Activated T-cell treated with anti-CD3 and anti-CD28 coated beads, Interleukin-2, amount 50 U/mL, for 1 hour (primary cell): ENCODE measurements around the gene RPS6KC1.

Experiments used
- DNase-seq: peaks from one replicate; pipeline ENCODE4 v3.0.0-alpha.2; 2020

Gene RPS6KC1

DNA sequence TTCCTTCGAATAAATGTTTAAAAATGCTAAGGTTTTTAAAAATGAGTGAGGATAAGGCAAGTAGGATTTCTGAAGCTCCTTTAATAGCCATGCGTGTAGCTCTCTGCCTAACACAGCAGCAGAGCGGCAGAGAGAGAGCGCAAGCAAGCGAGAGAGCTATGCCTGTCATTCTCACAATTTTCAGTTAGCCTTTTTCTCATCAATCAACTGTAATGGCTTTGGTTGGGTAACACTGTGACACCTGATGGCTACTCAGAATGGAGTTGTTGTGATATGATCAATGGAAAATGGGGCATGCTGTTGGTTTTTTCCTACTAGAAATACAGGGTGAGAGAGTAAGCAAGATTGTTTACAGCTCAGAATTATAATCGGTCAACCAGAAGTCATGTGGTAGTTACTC, 198.4 kb downstream of the RPS6KC1 start:
- DNase-seq, result no peak

DNA sequence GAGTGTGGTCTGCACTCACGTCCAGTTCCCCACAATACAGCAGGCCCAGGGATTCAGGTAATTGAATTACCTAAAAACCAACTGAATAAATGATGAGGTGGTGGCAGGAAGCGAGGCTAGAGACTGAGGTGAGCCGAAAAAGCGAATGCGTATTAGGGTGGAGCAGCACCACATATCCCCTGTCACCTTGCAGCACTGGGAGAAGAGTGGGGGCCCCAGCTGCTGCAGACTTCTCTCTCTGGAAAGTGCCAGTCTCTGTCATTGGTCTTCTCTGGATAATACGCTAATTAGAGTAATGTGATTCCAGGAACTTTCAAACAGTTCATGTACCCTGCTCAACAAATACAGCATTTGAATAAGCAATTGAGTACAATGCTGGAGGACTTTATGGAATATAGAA, 199.0 kb downstream of the RPS6KC1 start:
- DNase-seq, result no peak

DNA sequence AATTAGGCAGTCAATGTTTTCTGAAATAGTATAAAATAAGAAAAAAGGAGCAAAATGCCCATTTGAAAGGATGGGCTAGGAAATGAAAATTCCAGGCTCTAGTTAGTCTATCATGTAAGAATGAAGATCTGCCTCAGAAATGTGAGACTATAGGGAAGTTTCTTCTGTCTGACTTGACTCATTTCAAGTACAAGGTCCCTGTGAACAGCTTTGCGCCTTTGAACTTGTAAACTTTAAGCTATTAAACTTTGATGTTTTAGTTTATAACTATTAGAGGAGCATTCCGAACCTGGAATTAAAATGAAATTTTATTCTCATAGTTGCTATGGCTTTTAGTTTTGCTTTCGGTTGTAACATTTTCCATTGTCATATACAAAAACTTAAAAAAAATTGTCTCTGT, 199.4 kb downstream of the RPS6KC1 start:
- no peak for DNase-seq

DNA sequence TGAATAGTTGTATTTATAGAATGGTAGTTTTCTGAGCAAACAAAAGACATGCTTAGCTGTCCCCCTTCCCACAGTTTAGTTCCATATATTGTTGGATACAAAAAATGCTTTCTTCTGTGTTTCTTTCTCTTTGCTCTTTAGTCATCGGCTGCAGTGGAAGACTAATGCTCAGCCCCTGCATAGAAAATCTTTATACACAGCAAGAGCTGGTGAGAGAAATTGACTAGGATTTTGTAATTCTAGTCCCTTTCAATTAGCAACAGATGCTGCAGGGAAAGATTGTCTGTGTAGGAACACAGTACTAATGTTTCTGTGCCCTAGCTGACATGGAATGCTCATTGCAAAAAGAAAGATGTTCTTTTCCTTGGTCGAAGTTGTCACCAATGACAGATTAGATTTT, 200.9 kb downstream of the RPS6KC1 start:
- no peak for DNase-seq

DNA sequence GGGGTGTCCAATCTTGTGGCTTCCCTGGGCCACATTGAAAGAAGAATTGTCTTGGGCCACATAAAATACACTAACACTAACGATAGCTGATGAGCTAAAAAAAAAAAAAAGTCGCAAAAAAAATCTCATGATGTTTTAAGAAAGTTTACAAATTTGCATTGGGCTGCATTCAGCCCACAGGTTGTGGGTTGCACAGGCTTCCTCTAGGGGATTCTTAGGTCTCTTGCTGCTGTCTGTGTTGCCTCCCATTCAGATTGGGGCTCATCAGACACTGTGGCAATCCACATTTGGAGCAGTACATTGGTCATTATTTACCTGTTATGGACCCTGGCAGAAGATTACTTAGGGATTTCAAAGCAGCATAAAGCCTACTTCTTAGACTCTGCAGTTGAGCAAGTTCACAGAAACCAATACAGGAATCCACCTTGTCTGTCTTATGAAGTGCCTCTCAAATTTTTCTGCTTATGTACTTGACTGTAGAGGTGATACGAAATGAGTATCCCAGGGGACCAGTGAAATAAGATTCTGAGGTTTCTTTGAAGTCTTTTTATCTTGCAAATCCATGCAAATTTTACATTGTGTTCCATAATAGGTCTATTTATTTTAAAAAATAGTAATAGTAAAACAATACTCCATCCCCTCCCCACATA, 205.5 kb downstream of the RPS6KC1 start:
- no peak for DNase-seq

DNA sequence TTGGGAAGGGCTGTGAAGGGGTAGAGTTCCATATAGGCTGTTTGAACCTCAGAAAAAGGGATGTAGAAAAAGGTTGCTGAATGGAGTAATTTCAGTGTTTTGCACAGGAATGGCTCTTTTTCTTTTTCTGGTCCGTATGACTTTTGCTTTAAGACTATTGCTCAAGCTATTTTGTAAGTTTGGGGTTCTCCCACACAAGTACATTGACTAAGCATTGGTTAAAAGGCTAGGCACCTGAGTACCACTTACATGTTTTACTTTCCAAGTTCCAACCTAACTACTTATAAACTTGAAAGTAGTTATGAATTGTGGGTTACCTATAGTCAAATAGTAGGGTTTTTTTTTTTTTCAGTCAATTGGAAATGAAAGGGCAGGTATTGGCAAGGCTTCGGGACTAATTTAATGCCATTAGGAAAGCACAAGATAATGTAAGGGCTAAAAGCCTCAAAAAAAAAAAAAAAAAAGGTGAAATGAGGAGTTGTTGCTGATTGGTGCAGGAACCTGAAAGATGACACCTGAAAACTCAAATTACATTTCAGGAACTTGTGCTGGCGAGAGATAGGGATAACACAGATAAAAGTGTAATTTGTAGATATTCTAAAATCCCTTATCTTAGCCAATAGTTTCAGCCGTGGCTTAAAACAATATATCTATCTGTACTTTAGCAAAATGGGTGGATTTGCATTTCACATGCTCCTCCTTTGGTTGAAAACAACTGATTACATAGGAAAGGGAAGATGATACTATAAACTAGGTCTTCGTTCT, 209.5 kb downstream of the RPS6KC1 start:
- DNase-seq, result no peak

DNA sequence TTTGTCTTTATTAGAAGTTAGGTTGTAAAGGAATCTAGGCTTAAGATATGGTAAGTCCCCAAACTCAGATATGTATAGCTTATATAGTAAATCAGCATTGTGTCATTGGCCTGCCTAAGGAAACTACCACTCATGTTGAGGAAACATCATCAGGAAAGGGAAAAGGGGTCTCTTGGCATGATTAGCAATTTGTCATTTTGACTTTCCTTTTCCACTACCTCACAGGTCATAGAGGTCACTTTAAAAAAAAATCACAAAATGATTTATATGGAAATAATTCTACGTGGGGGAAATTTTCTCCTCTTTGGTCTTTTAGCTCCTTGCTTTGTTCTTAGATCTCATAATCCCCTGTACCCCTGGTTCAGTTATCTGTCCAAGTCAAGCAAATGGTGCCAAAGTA, 213.5 kb downstream of the RPS6KC1 start:
- DNase-seq, result no peak

DNA sequence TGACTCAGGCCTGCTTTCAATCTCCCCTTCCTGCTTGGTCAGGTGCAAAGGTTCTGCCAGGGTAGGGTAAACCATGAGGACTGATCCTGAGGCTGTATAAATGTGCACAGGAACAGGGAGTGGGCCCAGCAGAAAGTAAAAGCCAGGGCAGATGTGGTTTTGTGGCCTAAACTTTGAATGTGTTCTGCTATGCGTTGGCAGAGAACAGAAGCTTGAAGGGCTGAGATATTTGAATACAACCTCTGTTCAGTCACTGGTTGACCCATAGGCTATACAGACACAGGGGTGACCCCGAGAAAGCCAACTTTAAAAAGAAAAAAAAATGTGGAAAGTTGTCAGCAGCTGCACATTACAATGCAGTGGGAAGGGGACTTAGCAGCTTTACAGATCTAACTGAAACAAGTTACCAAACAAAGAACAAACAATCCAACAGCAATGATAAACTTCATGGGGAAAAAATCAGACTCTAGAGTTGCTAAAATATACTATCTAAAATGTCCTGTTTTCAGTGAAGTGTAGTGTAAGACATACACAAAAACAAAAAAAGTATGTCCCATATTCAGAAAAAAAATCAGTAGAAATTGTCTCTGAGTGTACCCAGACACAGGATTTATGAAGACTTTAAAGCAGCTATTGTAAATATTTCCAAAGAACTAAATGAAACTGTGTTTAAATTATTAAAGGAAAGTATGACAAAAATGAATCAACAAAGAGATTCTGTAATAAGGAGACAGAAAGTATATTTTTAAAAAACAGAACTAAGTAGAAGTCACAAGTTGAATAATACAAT, 216.1 kb downstream of the RPS6KC1 start:
- DNase-seq, result no peak

DNA sequence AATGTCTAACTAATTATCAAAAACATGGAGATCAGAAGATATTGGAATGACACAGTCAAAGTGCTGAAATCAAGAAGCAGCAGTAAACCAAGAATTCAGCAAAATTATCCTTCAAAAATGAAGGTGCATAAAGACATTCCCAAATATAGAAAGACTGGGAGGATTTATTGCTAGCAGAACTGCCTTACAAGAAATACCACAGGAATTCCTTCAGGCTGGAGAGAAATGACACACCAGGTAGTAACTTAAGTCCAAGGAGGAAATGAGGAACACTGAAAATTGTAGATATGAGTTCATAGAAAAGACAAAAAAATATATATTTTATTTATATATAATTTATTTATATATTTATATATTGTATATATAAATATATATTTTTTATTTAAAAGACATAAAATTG, 217.2 kb downstream of the RPS6KC1 start:
- DNase-seq, result no peak

DNA sequence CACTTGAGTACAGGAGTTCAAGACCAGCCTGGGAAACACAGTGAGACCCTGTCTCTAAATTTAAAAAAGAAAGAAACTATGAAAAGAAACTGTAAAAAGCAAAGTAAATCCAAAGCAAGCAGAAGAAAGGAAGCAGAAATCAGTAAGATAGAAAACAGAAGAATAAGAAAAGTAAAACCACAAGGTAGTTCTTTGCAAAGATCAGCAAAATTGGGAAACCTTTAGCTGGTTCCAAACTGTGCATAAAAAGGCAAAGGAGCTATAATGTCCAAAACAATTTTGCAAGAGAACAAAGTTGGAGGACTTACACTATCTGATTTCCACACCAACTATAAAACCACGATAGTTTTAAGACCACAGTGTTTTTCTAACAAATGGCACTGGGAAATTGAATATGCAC, 218.8 kb downstream of the RPS6KC1 start:
- no peak for DNase-seq

DNA sequence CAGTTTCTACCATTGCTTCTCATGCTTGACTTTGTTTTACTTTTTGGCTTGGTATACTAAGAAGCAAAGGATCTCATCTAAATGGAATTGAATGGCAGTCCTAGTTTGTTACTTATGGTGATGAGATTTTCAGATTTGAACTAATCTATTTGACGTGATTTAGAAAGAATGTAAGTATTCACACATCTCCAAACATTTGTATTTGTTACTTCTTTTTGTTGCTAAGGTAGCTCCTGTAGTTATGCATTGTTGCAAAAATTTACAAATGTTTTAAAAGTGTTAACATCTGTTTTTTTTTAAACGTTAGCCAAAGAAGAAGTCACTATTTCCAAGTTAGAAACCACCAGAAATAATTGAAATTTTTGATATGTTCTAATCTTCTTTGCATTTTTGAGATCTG, 222.5 kb downstream of the RPS6KC1 start:
- DNase-seq, result no peak

DNA sequence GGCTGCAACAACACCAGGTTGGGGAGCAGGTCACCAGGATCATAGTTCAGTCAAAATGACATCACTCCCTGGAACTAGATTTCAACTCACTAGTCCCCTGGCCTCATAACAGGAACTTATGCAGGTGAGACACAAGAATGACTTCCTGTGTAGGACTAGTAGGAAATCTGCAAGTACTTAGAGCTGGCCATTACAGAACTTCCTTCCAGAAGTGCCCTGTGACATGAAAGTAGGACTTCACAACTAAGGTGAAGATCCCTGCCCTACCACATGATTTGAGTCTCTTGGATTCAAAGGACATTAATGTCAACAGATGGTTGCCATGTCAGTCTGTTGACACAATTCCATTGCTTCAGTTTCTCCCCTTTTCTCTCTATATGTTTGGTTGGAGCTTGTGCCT, 223.1 kb downstream of the RPS6KC1 start:
- no peak for DNase-seq

DNA sequence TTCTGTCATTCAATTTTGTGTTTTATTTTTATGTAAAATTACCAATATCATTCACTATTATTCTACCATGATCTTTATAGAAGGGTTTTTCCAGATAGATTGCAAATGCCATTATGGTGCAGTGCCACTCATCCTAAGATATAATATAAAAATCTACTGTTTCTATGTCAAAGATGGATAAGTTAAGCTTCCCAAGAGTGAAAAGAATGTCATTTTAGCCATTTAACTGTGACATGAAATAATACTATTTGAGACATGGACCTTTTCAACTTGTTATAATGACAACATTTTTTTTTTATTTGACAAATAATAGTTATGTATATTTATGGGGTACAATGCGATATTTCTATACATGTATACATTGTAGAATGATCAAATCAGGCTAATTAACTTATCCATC, 224.3 kb downstream of the RPS6KC1 start:
- no peak for DNase-seq

DNA sequence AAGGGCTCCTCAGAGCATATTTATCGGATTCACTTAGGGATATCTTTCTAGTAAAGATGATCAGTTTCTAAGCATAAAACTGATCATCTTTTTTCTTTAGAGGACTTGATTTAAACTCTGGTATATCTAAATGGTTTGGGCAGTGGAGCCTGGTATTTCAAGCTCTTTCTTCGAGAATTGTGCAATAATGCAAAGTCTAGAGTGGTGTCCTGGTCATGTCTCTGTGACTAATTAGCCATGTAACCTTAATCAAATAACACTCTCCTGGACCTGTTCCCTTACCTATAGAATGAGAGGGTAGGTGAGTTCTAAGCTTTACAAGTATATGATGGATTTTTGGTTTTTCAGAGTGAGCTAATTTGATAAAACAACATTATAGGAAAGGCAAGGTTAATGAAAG, 225.2 kb downstream of the RPS6KC1 start:
- DNase-seq, result no peak

DNA sequence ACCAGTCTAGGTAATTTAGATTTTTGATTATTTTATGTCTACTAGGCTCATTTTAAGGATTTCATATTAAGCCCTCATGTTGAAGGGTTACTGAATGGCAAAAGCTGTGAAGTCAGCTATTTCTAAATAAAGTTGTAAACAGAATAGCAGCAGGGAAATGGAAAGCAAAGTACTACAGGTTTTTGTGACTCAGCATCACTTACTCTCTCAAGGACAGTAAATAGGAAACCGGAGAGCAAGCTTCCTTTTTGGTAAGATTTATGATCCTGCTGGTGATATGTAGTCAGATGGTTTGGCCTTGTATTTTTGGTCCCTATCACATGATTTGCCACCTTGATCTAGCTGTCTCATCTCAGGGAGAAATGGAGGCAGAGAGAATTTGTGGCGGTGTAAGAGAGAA, 226.0 kb downstream of the RPS6KC1 start:
- no peak for DNase-seq

DNA sequence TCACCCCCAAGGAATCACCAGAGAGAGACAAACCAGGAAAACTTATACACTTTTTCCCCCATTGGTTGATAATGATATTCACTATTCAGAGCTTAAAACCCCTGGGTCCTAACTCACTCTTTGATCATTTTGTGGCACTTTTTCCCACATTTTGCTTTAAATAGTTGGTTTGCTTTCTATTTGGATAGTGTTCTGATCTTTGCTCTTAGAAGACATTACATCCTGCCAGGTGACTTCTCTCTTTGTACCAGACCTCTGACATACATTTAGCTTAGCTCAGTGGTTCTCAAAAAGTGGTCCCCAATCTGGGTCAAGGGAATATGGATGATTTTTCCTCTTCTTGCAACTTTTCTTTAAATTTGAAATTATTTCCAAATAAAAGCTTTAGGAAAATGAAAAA, 228.4 kb downstream of the RPS6KC1 start:
- no peak for DNase-seq

DNA sequence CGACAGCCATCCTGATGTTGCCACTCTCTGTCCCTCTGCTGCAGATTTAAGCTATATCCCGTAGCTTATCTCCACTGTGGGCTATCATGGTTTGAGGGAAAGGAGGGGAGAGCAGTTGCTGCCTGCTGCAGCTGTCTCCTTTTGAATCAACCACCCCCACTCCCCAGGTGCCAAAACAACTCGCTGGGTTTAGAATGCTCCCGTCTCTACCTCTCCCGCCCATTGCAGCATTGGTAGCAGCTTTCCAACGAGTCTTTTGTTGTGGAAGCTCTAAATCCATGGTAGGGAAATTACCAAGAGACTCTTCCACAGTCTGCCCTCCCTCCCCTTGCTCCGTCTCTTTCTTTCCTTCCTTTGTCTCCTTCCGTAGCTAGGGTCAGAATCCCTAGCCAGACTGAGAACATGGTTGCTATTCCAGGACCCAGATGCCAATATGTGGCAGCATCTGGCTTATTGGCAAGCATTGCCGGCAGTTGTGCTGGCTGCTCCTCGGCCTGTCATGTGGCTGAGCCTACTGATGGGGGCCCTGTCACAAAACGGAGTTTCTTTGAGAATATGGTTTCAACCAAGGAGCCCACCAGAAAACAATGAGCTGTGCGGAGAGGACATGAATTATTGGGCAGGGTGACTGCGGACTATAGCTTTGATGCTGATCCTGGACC, 230.7 kb downstream of the RPS6KC1 start:
- DNase-seq, result no peak

DNA sequence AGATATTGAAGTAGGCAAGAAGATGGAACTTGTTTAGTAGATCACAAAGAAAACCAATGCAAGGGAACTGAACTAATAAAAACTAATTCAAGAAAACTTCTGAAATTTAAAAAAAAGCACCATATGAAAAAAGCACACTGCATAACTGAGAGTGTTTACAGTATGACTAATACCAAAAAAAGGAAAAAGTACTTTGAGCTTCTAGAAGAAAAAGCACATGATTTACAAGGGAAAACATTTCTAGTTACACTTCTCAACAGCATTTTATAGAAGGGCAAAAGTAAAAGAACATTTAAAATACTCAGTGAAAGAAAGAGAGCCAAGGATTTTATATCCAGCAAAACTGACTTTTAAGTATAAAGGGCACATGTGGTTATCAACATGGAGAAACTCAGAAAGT, 233.6 kb downstream of the RPS6KC1 start:
- DNase-seq, result no peak

DNA sequence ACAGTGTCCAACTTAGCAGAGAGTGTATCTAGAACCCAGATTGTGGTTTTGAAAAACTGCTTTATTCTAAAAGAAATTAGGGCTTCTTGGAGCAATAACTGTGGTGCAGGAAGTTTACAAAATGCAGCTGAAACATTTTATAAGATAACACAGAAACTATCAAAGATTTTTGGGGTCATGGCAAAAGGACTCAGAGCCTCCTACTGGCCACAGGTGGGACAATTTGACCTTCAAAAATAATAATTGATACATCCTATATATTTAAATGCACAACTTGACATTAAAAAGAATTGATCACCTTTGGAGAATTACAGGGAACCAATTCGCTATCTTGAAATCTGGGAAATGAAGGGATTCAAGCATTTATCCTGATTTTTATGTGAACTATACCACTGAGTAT, 235.2 kb downstream of the RPS6KC1 start:
- no peak for DNase-seq

DNA sequence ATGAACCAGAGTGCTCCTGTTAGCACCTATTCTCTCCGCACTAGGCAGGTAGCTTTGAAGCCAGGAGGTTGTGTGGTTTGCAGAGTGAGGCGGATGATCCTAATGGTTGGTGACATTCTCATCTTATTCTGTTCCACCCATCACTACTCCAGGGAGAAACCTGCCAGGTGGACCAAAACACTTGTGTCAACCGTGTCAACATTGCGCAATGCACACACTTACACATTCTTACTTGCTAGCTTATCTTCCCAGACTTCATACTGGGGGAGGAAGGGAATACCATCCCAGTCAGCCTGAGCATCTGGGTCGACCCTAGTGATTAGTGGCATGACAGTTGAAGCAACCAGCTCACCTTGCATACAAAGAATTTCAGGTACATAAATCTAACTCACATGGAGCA, 236.9 kb downstream of the RPS6KC1 start:
- no peak for DNase-seq

DNA sequence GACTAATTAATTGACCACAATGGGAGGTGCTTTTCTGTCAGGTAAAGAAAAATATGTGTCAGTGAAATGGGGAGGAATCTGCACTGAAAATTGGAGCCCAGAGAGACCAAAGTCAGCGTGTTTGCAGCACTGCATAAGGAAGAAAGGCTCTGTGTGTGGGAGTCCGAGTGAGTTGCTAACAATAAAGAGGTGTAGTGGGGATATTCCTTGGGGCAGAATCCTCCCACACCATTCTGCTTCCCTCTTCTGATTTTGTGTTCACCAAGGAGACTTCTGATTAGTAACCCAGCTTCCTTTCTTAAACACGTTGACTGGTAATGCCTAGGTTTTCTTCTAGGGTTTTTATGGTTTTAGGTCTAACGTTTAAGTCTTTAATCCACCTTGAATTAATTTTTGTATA, 240.5 kb downstream of the RPS6KC1 start:
- DNase-seq, result no peak

DNA sequence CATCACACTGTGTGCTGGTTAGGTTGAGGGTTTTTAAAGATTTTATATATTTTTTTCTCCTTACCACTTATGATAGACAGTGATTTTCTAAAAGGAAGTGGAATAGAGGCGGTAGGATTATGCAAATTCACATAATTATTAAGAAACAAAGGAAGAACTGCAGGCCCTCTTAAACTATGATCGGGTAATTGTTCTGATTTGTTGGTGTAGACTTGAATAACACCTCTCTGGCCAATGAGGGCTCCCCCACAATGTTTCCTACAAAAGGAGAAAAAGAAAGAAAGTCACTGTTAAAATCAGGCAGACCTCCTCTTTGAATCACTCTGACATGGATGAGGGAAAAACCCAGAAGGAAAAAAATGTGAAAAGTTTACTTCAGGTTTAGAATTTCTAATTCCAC, 241.6 kb downstream of the RPS6KC1 start:
- DNase-seq, result no peak

DNA sequence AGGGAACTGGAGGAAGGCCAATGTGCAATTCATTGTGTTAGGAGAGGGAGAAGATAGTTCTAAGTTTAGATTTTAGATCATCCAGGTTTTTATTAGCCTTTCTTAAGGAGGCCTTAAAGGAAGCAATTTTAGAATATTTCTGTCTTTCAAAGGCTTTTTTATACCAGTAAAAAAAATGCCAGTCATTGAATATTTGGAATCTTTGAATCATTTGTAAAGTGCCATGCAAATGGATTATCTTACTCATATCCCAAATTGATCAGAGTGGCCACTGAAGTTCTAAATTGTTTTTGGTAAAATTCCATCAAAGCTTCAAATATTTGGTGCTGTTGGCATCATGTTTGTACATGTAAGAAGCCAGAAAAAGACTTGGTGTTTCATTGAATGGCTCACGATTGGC, 244.8 kb downstream of the RPS6KC1 start:
- no peak for DNase-seq

DNA sequence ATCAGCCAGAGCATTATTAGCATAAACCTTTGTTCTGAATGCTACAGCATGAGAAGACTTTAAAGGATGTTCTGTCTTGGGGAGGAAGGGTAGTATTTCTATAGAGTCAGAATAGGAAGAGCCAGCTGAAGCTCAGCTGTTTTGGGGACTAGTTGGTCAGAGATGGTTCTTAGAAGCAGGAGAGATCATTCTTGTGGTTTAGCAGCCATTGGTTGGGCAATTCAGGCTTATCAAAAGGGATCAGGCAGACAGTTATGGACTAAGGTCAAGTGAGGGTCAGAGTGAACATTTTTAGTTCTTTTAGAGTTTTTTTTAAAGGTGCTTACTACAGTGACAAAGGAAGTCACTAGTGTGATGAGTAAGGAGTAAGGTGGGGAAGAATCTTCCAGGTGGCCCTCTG, 245.5 kb downstream of the RPS6KC1 start:
- DNase-seq, result no peak
